AG04449 (cell line): ENCODE measurements around the gene CDH12.
"Not testable (repeated sequence)": the region's sequence is repeated elsewhere in the genome, so short reads cannot be mapped to it uniquely, and the experiment has no call there.

Experiments
- CTCF ChIA-PET: fragments of 350-600 bp; formaldehyde crosslinking; extraction: SDS; loops from one replicate; lab custom pipeline; 2021; ENCODE audit warnings: antibody characterized with exemption; lab: Yijun Ruan, JAX
- POLR2A ChIA-PET: fragments of 400-600, 350-600 bp; formaldehyde crosslinking; extraction: SDS; loops from one replicate; lab custom pipeline; 2020; ENCODE audit warnings: antibody characterized with exemption, inconsistent platforms; lab: Yijun Ruan, JAX
- DNase-seq: peaks from one replicate; pipeline ENCODE4 v3.0.0-alpha.2; 2010; ENCODE audit warnings: low read depth, low spot score
- H3K4me3 ChIP-seq: 2 replicates; pipeline ENCODE4 v1.5.1; 2011; ENCODE audit warnings: low read depth, mild to moderate bottlenecking, control low read depth, low read length
- CTCF ChIP-seq: IDR thresholded peaks from one replicate; pipeline ENCODE4 v1.5.1; 2011; ENCODE audit warnings: mild to moderate bottlenecking, moderate library complexity, low read length, control low read depth, inconsistent platforms; ENCODE audit not compliant: insufficient read depth; ENCODE audit errors: missing control alignments

Gene CDH12

GRCh38 chr5:22277006-22277405, 576.1 kb downstream of the CDH12 start:
- no peak for DNase-seq
- ChIA-PET CTCF (no interaction called here), POLR2A (no interaction called here)
- TF ChIP-seq CTCF, result no peak
- H3K4me3 ChIP-seq, result no peak overlapping the region

- DNase-seq, H3K4me3 ChIP-seq, CTCF ChIA-PET, POLR2A ChIA-PET: not testable (repeated sequence)
These were observed 587.3 kb downstream of the CDH12 start for GRCh38 chr5:22265855-22266254.

- H3K4me3 ChIP-seq, result no peak overlapping the region
- ChIA-PET CTCF (no interaction called here), POLR2A (no interaction called here)
- DNase-seq, result no peak
- TF ChIP-seq CTCF, result no peak
These were observed 595.0 kb downstream of the CDH12 start for GRCh38 chr5:22258139-22258538.

GRCh38 chr5:22250528-22250927, 602.6 kb downstream of the CDH12 start:
- no peak for DNase-seq
- ChIA-PET POLR2A (no interaction called here), CTCF (no interaction called here)
- no peak overlapping the region for H3K4me3 ChIP-seq
- no peak for TF ChIP-seq CTCF

GRCh38 chr5:22249209-22249729, 603.9 kb downstream of the CDH12 start:
- CTCF ChIA-PET, result no interaction called here
- POLR2A ChIA-PET, result no interaction called here
- no peak overlapping the region for H3K4me3 ChIP-seq
- no peak for DNase-seq
- no peak for TF ChIP-seq CTCF

- DNase-seq, result no peak
- TF ChIP-seq CTCF, result no peak
- H3K4me3 ChIP-seq, result no peak overlapping the region
- ChIA-PET CTCF (no interaction called here), POLR2A (no interaction called here)
These were observed 607.4 kb downstream of the CDH12 start for GRCh38 chr5:22245770-22246169.

- TF ChIP-seq CTCF, result no peak
- DNase-seq, result no peak
- H3K4me3 ChIP-seq, result no peak overlapping the region
- POLR2A ChIA-PET, result no interaction called here
- CTCF ChIA-PET, result no interaction called here
These were observed 610.6 kb downstream of the CDH12 start for GRCh38 chr5:22242532-22242931.
